NK-92 (cell line): Measurements from ENCODE around the gene ISYNA1.

Experiments
- DNase-seq: peaks from one replicate; lab custom pipeline; 2025; ENCODE audit not compliant: unreplicated experiment; lab: John Stamatoyannopoulos, UW

Gene ISYNA1

GRCh38 chr19:18397242-18398202 lies 40.4 kb downstream of the ISYNA1 start, which contains the start of gene LRRC25:
TSS of gene LRRC25 (minus strand) at chr19:18397622. CDS start at chr19:18396963, 659 bp downstream.
- DNase-seq = no peak

GRCh38 chr19:18396471-18397241 lies 41.3 kb downstream of the ISYNA1 start:
- DNase-seq = no peak

GRCh38 chr19:18393836-18394235 lies 44.1 kb downstream of the ISYNA1 start:
- DNase-seq = no peak

GRCh38 chr19:18392926-18393325 lies 45.0 kb downstream of the ISYNA1 start:
- DNase-seq = no peak

- DNase-seq = no peak
Measured at GRCh38 chr19:18392417-18392816, 45.5 kb downstream of the ISYNA1 start.

- no peak for DNase-seq
Measured at GRCh38 chr19:18391509-18392075, 46.3 kb downstream of the ISYNA1 start.

GRCh38 chr19:18390065-18390907 lies 47.6 kb downstream of the ISYNA1 start:
- DNase-seq = no peak

- DNase-seq = no peak
Measured at GRCh38 chr19:18389726-18390064, 48.2 kb downstream of the ISYNA1 start.

- no peak for DNase-seq
Measured at GRCh38 chr19:18388960-18389725, 48.8 kb downstream of the ISYNA1 start.

- DNase-seq = no peak
Measured at GRCh38 chr19:18388100-18388959, 49.6 kb downstream of the ISYNA1 start.

- DNase-seq = no peak
Measured at GRCh38 chr19:18386543-18387271, 51.2 kb downstream of the ISYNA1 start.

GRCh38 chr19:18385675-18386542 lies 52.0 kb downstream of the ISYNA1 start, which contains the start of gene GDF15:
TSS of gene GDF15 (plus strand) at chr19:18386158. CDS start at chr19:18386190, 32 bp downstream.
- no peak for DNase-seq

GRCh38 chr19:18385359-18385674 lies 52.6 kb downstream of the ISYNA1 start:
- DNase-seq = no peak

GRCh38 chr19:18384775-18385174 lies 53.2 kb downstream of the ISYNA1 start:
- DNase-seq = no peak
